HG02678 (cell line): Measurements from ENCODE around the gene COBL.

Experiments
- ATAC-seq: cut with Tn5 transposase; IDR thresholded peaks from one replicate; pipeline ENCODE4 v1.9.1; 2021; ENCODE audit warnings: mild to moderate bottlenecking, moderate library complexity; ENCODE audit not compliant: unreplicated experiment

Gene COBL

DNA sequence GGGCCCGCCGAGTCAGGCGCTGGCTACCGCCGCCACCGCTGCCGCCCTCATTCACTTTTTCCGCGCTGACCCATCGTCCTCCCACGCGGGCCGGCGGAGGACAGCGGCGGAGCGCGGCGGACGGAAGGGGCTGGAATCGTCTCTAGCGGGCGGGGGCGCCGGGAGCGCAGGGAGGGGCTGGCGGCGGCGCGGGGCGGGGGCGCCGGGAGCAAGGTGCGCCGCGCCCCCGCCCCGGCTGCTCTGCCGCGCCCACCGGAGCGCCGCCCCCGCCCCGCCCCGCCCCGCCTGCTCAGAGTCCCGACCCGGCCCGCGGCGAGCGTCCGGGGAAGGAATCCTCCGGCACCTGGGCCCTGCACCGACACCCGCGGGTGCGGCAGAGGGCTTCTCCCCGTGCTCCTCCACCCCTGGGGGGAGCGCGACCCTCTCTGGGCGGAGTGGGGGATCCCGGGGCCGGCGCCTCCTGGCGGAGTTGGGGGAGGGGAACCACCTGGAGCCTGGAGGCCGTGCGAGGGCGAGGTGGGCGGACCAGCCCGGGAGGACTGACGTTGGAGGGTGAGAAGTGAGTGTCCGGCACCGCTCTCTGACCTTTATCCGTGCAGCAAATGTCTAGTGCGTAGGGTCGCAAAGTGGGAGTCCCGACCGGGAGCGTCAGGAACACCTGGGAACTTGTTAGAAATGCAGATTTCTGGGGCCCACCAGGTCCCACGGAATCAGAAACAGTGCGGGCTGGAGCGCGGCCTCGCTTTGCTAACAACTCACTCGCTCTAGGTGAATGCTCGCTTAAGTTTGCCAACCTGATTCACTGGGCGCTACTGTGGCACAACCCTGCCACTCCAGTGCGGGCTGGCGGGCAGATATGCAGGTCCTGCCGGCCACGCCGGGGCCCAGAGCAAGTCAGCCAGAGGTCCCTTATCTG is at the start of gene COBL:
COBL (minus strand) TSS at position 144 of the 916 bp plus-strand sequence. CDS start 176 bp downstream, outside the sequence.
- ATAC-seq: no peak

- no peak for ATAC-seq
Observed at GRCh38 chr7:51366172-51366728, 49.6 kb upstream of the COBL start.

GRCh38 chr7:51357821-51358220 is 41.2 kb upstream of the COBL start:
- ATAC-seq: no peak

DNA sequence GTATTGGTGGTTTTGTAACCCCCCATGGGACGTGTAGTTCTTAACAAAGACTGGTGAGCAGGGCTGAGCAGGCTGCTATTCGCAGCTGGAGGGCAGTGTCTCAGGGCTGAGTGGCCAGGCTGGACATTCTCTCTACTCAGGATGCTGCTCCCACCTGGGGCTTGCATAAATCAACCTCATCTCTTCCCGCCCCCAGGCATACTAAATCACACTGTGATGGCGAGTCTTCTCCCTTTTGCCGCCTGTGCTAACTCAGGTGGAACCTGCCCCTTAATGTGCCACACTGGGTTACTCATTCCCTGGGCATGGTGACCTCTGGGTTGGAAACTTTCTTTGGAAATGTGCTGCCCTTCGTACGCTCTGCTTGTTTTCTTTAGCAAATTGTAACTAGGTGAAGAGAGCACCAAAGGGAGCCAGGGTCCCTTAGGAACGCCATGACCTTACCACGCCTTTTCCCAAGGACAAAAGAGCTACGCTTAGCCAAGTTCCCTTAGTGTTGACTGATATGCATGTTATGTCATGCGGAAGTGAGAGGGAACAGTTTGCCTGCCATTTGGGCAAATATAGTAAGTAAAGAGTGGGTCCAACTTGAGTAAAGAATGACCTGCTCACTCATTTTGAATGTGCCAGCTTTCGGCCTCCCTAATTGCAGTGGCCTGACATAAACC is 40.4 kb upstream of the COBL start:
- no peak for ATAC-seq

- no peak for ATAC-seq
Observed at GRCh38 chr7:51354897-51355296, 38.3 kb upstream of the COBL start.

- ATAC-seq: no peak
Observed at GRCh38 chr7:51354434-51354833, 37.8 kb upstream of the COBL start.

GRCh38 chr7:51352174-51353100 is 35.8 kb upstream of the COBL start:
- no peak for ATAC-seq

DNA sequence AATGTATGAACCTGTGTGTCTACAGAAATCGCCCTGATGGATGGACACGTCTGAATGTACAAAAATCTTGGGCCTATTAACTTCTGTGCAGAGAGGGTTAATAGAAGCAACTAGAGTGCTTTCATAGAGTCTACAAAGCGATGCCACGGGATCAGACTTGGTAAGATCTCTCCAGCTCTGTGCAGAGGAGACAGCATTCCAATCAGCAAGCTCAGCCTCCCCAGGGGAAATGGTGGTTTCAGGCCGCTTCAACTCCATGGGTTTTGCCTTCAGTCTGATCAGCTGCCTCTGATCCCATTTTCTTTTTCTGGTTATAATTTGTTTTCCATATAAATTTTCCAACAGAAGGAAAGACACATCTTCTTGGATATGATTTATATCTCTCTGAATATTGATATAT is 35.1 kb upstream of the COBL start:
- ATAC-seq: no peak

DNA sequence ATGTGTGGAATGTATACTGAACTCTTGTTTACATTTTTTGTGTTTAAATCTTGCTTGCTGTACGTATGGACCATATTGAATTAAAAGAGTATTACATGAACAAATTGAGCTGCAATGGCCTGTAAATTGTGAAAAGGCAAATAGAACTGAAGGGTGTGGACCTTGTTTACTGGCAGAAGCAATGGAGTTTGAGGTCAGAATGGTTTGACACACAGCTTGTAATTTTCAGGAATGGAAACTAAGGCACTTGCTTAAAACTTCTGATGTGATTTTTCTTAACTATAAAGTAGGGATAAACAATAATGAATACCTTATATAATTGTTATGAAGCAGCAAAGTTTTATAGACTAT is 33.9 kb upstream of the COBL start:
- ATAC-seq: no peak

DNA sequence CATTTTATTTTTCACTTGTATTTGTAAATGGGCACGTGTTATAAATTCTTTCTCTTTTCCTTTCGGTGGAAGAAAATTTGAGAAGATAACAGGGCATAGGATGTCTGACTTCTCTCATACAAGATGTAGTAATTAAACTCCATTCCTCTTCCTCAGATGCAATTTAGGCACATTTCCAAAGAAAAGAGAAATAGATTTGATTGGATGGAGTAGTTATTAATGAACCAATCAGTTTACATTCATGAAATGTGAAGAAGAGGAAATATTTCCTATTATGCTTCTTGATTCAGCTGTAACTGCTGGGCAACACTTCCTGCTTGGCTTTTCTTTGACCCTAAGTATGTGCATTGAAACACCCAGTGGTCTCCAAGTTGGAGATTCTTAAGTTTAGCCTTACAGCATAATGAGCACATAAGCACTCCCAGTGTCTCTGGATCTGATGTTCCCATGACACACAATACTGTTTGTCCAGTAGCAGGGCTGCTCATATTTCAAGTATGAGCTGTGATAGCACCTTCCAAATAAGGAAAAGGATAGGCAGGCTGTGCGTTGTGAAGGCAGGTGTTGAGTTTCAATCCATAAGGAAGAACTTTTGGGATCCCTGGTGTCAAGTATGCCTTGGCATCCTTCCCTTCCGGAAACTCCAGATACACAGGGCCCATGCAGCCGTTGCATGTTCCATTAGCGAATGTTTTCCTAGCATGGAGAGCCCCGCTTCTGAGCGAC is 33.4 kb upstream of the COBL start:
- no peak for ATAC-seq

- no peak for ATAC-seq
Observed at GRCh38 chr7:51346126-51346525, 29.5 kb upstream of the COBL start.

DNA sequence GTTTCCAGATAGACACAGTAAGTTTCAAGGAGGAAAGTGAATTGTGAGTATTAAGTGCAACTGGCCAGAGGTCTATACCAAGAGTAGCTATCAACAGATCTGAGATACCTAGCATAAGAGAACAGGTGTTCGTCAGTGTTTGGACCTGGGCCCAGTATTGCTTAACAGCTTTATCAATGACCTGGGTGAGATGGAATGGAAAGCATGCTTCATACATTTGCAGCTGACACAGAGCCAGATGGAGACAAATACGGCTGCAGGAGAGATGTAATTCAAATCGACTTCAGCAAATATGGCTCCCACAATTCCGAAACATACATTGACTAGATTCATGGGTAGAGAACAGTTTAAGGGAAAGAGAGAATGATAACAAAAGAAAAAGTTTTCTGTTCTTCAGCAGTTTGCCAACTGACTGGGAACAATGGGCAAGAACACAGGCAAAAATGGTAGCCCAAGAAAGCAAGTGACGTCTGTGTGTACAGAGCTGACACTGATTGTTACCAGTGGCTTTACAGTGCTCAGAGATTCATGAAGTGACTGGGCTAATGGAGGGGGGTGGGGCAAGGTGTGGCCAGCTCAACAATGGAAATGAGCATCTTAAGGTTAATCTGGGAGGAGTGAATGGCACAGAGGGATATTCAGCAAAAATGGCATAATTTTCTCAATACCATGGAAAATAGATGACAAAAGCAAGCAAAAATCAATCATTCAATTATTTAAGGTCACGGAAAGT is 28.0 kb upstream of the COBL start:
- ATAC-seq: no peak

- ATAC-seq: no peak
Observed at GRCh38 chr7:51340936-51341335, 24.3 kb upstream of the COBL start.

DNA sequence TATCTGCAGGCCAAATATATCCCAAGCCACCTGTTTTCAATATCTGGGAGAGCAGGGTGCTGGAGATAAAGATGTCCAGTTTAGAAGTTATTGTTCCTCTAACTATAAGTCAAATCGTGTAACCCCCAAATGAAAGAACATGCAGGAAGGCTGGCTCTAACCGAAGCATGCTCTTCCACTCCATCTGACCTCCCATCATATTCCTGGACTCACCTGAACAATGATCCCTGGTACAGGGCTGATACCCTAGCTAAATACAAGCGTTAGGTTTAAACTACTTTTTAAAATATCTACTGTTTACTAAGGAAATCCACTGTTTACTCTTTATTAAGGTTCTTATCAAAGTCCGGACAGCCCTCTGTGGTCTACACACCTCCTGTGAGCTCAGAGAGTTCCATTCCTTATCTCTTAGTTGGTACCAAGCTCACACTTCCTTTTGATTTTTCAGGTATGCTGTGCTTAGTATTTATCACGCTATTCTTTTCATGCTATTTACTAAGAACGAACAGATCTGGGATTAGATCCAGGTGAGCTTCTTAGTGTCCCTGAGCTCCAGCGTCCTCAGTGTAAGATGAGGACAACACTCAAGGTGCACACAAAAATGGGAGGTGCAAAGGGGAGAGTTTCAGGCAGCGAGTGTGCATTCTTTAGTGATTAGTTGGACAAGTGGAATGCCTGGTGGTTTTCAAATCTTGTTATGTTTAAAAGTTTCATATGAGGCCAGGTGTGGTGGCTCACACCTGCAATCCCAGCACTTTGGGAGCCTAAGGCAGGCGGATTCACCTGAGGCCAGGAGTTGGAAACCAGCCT is 23.6 kb upstream of the COBL start:
- no peak for ATAC-seq

DNA sequence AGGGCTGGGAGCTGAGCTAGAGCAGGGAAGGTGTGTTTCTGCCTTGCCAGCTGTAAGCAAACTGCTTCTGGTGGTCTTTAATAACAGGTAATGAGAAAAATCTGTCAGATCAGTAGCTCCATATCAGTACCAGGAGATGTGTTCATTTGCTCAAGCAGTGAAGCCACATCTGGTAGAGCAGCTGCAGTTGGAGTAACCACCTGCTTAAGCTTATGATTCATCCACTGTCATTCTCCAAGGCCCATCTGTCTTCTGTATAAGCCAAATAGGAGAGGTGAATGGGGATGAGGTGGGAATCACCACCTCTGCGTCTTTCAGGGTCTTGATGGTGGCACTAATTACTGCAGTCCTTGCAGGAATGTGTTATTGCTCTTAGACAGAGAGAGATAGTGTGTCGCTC is 18.4 kb upstream of the COBL start:
- ATAC-seq: no peak

DNA sequence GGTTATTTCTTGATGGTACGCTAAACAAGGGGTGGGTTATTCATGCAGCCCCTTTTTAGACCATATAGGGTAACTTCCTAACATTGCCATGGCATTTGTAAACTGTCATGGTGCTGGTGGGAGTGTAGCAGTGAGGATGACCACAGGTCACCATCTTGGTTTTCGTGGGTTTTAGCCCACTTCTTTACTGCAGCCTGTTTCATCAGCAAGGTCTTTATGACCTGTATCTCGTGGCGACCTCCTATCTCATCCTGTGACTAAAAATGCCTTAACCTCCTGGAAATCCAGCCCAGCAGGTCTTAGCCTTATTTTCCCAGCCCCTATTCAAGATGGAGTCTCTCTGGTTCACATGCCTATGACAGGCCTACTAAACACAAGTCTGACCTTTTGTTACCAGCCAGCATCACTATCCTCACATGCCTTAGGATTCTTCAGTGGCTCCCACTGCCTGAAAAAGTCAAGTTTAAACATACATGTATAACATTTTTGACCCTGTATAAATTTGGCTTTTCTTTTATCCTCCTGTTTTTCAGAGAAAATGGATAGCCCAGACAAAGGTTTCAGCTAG is 13.2 kb upstream of the COBL start:
- ATAC-seq: no peak

DNA sequence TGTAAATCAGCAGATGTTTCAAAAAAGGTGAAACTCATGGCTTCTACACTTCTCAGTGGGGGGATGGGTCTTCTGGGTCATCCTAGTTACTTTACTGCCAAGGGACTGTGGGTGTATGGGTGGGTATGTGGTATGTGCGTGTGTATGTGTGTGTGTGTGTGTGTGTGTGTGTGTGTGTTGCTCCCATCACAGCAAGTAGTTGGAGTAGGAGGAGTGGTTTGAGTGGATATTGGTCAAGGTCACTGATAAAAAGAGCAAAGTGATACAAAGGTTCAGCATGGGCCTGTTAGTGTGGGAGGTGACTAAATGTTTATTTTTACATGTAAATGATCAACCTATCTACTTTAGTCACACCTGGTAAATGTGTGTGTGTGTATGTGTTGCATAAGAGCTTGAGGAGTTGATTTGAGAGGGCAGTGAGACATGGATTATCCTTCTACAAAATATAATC is 11.8 kb upstream of the COBL start:
- no peak for ATAC-seq

GRCh38 chr7:51327287-51327717 is 10.7 kb upstream of the COBL start:
- ATAC-seq: no peak
